Caco-2 (cell line): ENCODE data around the gene CDS2. TPM values are rescaled to one million over a fixed set of nuclear protein-coding genes. Genes with fewer than 3 reads are reported as not detected.

Experiments
- BruUV-seq: library from RNA; stranded (reverse); fragments of 400-500 nt; replicated peaks from 2 replicates; lab custom pipeline; 2021; lab: Mats Ljungman, UMichigan
- CTCF ChIA-PET: fragments of 300-600 bp; sonication (Branson Sonifier 250); formaldehyde crosslinking; loops from one replicate; lab custom pipeline; 2022; ENCODE audit warnings: antibody characterized with exemption; lab: Charles Lee
- POLR2A ChIA-PET: fragments of 300-600 bp; sonication (Branson Sonifier 250); formaldehyde crosslinking; loops from one replicate; lab custom pipeline; 2022; ENCODE audit warnings: antibody characterized with exemption; lab: Charles Lee
- DNase-seq, 2 experiments: peaks; one replicate each; pipeline versions ENCODE4 v3.0.0 to v3.0.0-alpha.2; 2020 to 2022
- H3K27me3 ChIP-seq: replicated peaks from 2 replicates; pipeline ENCODE4 v1.6.0; 2011; ENCODE audit warnings: low read length; ENCODE audit not compliant: control insufficient read depth, insufficient read depth
- H3K36me3 ChIP-seq: 2 replicates; pipeline ENCODE4 v1.5.1; 2011; ENCODE audit warnings: low read length; ENCODE audit not compliant: control insufficient read depth, insufficient read depth
- H3K4me1 ChIP-seq: fragments of 250-450 bp; sonication (Bioruptor Pico); 2 replicates; pipeline ENCODE4 v1.5.1; 2020; ENCODE audit warnings: mild to moderate bottlenecking
- H3K4me3 ChIP-seq: 2 replicates; pipeline ENCODE4 v1.5.1; 2011; ENCODE audit warnings: low read depth, mild to moderate bottlenecking, control low read depth, low read length
- H3K9me3 ChIP-seq: fragments of 250-450 bp; sonication (Bioruptor Pico); 2 replicates; pipeline ENCODE4 v1.5.1; 2020; ENCODE audit warnings: mild to moderate bottlenecking, moderate library complexity
- H3K27ac Mint-ChIP-seq: one replicate; pipeline ENCODE4 v1.8.0; 2022; ENCODE audit warnings: mixed read lengths; ENCODE audit not compliant: unreplicated experiment
- H3K27me3 Mint-ChIP-seq: one replicate; pipeline ENCODE4 v1.8.0; 2022; ENCODE audit warnings: mixed read lengths; ENCODE audit not compliant: insufficient read depth, unreplicated experiment
- H3K36me3 Mint-ChIP-seq: one replicate; pipeline ENCODE4 v1.8.0; 2022; ENCODE audit warnings: mild to moderate bottlenecking, mixed read lengths; ENCODE audit not compliant: insufficient read depth, unreplicated experiment
- H3K4me1 Mint-ChIP-seq: one replicate; pipeline ENCODE4 v1.8.0; 2022; ENCODE audit warnings: low read depth, mixed read lengths; ENCODE audit not compliant: unreplicated experiment
- H3K4me3 Mint-ChIP-seq: one replicate; pipeline ENCODE4 v1.8.0; 2022; ENCODE audit warnings: mild to moderate bottlenecking, moderate library complexity, mixed read lengths; ENCODE audit not compliant: unreplicated experiment
- H3K9me3 Mint-ChIP-seq: one replicate; pipeline ENCODE4 v1.8.0; 2022; ENCODE audit warnings: mixed read lengths; ENCODE audit not compliant: unreplicated experiment
- intact Hi-C: fragments of 100-400 bp; cut with micrococcal nuclease; formaldehyde crosslinking; loops from one replicate; pipeline ENCODE4 v1.10.0; 2022; ENCODE audit not compliant: unreplicated experiment
- total RNA-seq: library from RNA; stranded (reverse); gene quantifications from 2 replicates; pipeline ENCODE4 v1.2.3, GENCODE V29; 2022
- TF ChIP-seq, protein P1 (sequence below), 2 experiments: fragments of 200-600 bp in 1 of 2; IDR thresholded peaks; 1 replicate in 1 of 2; 2 replicates in 1 of 2; pipeline versions ENCODE4 v1.5.1 to v1.8.0; 2011 to 2022; ENCODE audit warnings: antibody characterized with exemption in 1 of 2, control low read depth in 1 of 2, inconsistent platforms in 1 of 2, low read depth in 1 of 2, low read length in 1 of 2, mild to moderate bottlenecking in 1 of 2, moderate library complexity in 1 of 2; ENCODE audit not compliant: insufficient read depth in 1 of 2, severe bottlenecking in 1 of 2, unreplicated experiment in 1 of 2

The CDS2 gene
- total RNA-seq, 1 experiment from 2014 or later: 53.8 TPM

DNA sequence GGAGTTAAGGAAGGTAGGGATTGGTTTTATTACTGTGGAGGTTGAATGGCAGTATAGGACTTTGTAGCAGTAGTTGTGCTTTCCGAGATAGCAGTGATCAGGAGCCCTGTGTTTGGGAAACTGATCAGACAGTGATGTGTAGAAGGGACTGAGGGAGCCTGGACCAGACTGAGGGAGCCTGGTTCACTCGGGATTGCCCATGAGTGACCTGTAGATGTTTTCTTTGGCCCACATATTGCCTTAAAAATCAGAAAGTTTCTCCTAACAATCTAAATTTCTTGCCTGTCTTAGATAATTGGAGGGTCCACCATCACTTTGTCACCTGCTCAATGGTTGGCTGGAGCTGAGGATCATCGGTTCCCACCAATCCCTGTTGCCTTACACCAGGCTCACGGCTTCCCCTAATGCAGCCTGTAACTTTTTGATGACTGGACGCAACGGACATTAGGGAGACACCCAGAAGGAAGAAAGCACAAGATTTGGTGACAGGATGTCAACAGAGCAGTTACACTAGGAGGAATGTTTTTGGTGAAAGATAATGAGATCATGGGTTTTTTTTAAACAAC lies 1.1 kb downstream of the CDS2 start:
- peaks cover 7% of the 10 kb centered on the region for H3K4me1 ChIP-seq
- TSS peak; percentile 54 for BruUV-seq
- Mint-ChIP-seq H3K4me1 (peaks cover 13% of the 10 kb centered on the region), H3K27ac (peak overlapping the region; percentile 74), H3K27me3 (no peaks in the 10 kb centered on the region), H3K9me3 (no peaks in the 10 kb centered on the region), H3K4me3 (peak overlapping the region; percentile 86), H3K36me3 (peaks cover 30% of the 10 kb centered on the region)
- no peaks in the 10 kb centered on the region for H3K36me3 ChIP-seq
- TF ChIP-seq, protein P1, sequence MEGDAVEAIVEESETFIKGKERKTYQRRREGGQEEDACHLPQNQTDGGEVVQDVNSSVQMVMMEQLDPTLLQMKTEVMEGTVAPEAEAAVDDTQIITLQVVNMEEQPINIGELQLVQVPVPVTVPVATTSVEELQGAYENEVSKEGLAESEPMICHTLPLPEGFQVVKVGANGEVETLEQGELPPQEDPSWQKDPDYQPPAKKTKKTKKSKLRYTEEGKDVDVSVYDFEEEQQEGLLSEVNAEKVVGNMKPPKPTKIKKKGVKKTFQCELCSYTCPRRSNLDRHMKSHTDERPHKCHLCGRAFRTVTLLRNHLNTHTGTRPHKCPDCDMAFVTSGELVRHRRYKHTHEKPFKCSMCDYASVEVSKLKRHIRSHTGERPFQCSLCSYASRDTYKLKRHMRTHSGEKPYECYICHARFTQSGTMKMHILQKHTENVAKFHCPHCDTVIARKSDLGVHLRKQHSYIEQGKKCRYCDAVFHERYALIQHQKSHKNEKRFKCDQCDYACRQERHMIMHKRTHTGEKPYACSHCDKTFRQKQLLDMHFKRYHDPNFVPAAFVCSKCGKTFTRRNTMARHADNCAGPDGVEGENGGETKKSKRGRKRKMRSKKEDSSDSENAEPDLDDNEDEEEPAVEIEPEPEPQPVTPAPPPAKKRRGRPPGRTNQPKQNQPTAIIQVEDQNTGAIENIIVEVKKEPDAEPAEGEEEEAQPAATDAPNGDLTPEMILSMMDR (IDR thresholded peaks at IDR 0.05; ENCODE audit: insufficient read depth in 1 of 2, low read depth in 1 of 2, low read length in 1 of 2, severe bottlenecking in 1 of 2, unreplicated experiment in 1 of 2): no peak
- ChIA-PET CTCF (interaction anchor here (1.7 to 2.1 kb wide), 4 partner anchors 13 to 66 kb away, joined by 5 to 246 read pairs (median 9); no protein-coding TSS in a partner anchor), POLR2A (interaction anchor here (1.5 to 2.1 kb wide), 2 partner anchors 39 to 64 kb away, joined by 10 to 25 read pairs; no protein-coding TSS in a partner anchor)
- H3K27me3 ChIP-seq: no peaks in the 10 kb centered on the region
- DNase-seq: no peak
- H3K9me3 ChIP-seq: no peaks in the 10 kb centered on the region
- intact Hi-C loops: loop anchor here (10.0 kb wide), 1 partner anchor 317 kb away; no protein-coding TSS in a partner anchor
- peak overlapping the region; percentile 95 for H3K4me3 ChIP-seq

DNA sequence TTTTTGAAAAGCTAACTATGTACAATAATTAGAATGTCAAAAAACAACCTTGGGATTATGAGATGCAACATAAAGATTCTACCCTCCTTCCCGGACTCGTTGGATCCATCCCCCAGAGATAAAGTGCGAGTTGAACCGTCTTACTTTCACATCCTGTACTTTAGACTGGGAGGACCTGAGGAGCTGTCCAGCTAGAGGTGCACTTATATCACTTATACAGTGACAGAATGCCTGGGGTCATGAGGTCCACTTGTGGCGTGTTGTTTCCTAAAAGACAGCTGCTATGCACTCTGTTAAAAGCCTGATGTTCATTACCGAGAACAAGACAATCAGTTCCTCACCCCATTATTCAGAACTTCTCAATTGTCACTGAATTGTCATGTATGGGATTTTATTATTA lies 2.1 kb downstream of the CDS2 start:
- Mint-ChIP-seq H3K4me3 (no peak overlapping the region), H3K27me3 (no peaks in the 10 kb centered on the region), H3K36me3 (peaks cover 27% of the 10 kb centered on the region), H3K27ac (no peak overlapping the region), H3K9me3 (no peaks in the 10 kb centered on the region), H3K4me1 (peaks cover 13% of the 10 kb centered on the region)
- TF ChIP-seq, protein P1 (IDR thresholded peaks at IDR 0.05; ENCODE audit: insufficient read depth in 1 of 2, low read depth in 1 of 2, low read length in 1 of 2, severe bottlenecking in 1 of 2, unreplicated experiment in 1 of 2): no peak
- Histone ChIP-seq H3K4me1 (peaks cover 7% of the 10 kb centered on the region), H3K27me3 (no peaks in the 10 kb centered on the region), H3K4me3 (no peak overlapping the region), H3K9me3 (no peaks in the 10 kb centered on the region), H3K36me3 (no peaks in the 10 kb centered on the region)
- BruUV-seq: no TSS peak
- CTCF ChIA-PET: interaction anchor here (0.6 to 2.1 kb wide), 3 partner anchors 17 to 1727 kb away, joined by 3 to 10 read pairs (median 3); no protein-coding TSS in a partner anchor
- intact Hi-C loops: loop anchor here (10.0 kb wide), 1 partner anchor 316 kb away; no protein-coding TSS in a partner anchor
- no peak for DNase-seq
- POLR2A ChIA-PET: no interaction called here

DNA sequence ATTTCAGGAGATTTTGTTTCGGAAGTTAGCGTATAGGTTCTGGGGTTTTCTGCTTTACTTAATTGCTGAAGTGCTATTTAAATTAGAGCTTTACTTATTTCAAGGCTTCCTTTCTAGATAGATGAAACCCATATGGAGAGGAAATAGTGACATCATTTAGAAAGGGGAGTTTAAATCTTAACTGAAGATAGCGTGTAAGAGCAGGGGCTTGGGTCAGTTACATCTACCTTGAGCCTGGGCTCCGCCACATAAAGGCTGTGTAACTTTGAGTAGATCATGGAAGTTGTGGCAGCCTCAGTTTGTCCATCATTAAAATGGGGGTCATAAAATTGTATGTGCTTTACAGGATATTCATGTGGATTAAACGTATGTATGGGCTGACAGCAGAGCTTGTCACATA lies 4.7 kb downstream of the CDS2 start:
- H3K4me1 Mint-ChIP-seq: peaks cover 13% of the 10 kb centered on the region
- POLR2A ChIA-PET: no interaction called here
- no peaks in the 10 kb centered on the region for H3K27me3 Mint-ChIP-seq
- H3K4me3 ChIP-seq: no peak overlapping the region
- TF ChIP-seq, protein P1 (IDR thresholded peaks at IDR 0.05; ENCODE audit: insufficient read depth in 1 of 2, low read depth in 1 of 2, low read length in 1 of 2, severe bottlenecking in 1 of 2, unreplicated experiment in 1 of 2): no peak
- H3K9me3 ChIP-seq: no peaks in the 10 kb centered on the region
- H3K36me3 Mint-ChIP-seq: peaks cover 17% of the 10 kb centered on the region
- H3K36me3 ChIP-seq: no peaks in the 10 kb centered on the region
- no peaks in the 10 kb centered on the region for H3K9me3 Mint-ChIP-seq
- no peaks in the 10 kb centered on the region for H3K27me3 ChIP-seq
- peaks cover 7% of the 10 kb centered on the region for H3K4me1 ChIP-seq
- intact Hi-C loops: no loop called here
- CTCF ChIA-PET: no interaction called here
- no peak overlapping the region for H3K27ac Mint-ChIP-seq
- H3K4me3 Mint-ChIP-seq: no peak overlapping the region
- no peak for DNase-seq
- BruUV-seq: no TSS peak
